ENCODE results near the gene PPARG. TPM values are rescaled to one million over a fixed set of nuclear protein-coding genes. Genes with fewer than 3 reads are reported as not detected.

Gene PPARG
- total and polyA plus RNA-seq, 10 of the 15 experiments (the other 5 are each of a cell fraction or from before 2014, with no cell fraction given): 0.06 to 0.86 (median 0.12) TPM; not detected in 5

DNA sequence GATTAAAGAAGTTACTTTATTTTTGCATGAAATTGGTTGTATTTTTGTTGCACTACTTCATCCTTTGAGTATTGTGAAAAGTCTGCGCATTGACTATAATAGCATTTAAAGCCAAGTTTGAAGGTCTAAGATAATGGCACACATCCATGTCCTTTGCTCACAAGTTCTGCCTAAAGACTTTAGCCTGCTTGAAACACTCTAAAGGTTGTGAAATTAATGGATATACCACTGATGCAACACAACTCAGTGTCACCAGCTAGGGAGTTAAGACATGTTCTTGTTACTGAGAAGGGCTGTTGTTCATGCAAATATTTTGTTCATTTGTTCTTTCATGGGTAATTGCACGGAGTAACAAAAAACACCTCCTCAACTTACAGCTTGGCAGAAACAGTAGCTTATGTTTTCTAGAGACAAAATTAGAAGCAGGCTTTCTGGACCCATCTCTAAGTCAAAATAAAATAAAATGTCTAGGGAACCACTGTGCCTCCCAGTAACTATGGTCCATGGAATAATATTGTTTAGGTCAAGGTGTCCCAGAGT, 83.9 kb downstream of the PPARG start:
- no peaks in the 10 kb centered on the region for H3K79me2 ChIP-seq (ENCODE audit: control insufficient read depth, insufficient read depth, low read length)
- SMC1A ChIA-PET (ENCODE audit: uncharacterized antibody, unreplicated experiment): no interaction called here
- CTCF ChIA-PET: no interaction called here
- no peak overlapping the region for H3K4me2 ChIP-seq (ENCODE audit: control insufficient read depth, insufficient read depth)
- no peaks in the 10 kb centered on the region for H3K9me3 ChIP-seq (replicated peaks; ENCODE audit: control insufficient read depth, insufficient read depth, low read length)
- H3K4me3 ChIP-seq: no peak overlapping the region
- H3K36me3 ChIP-seq (ENCODE audit: control insufficient read depth in 2 of 2, insufficient read depth in 2 of 2, low read length in 1 of 2): no peaks in the 10 kb centered on the region
- H3K9ac ChIP-seq (ENCODE audit: control insufficient read depth, insufficient read depth, low read length): no peak overlapping the region
- POLR2A ChIA-PET: no interaction called here
- RAD21 ChIA-PET (ENCODE audit: unreplicated experiment): interaction anchor here (0.6 kb wide), 1 partner anchor 100 kb away, joined by 3 read pairs; no protein-coding TSS in a partner anchor
- ATAC-seq (no peak), DNase-seq (ENCODE audit: low read depth, low spot score) (no peak), FAIRE-seq (no peak)
- no TSS peak for BruUV-seq (replicated peaks)
- no peak overlapping the region for H3K27ac ChIP-seq (ENCODE audit: control insufficient read depth, insufficient read depth)
- no peaks in the 10 kb centered on the region; a peak in 2 of 4 replicates for H3K27me3 ChIP-seq (replicated peaks in 1 of 2; ENCODE audit: control insufficient read depth in 2 of 2, insufficient read depth in 2 of 2, low read length in 1 of 2)
- H3K4me1 ChIP-seq (ENCODE audit: control insufficient read depth, insufficient read depth, low read length): no peaks in the 10 kb centered on the region
- 46% methylated on average over 2 of the region's 2 CpGs for WGBS (ENCODE audit: insufficient coverage, insufficient replicate concordance, low lambda C conversion rate, missing lambda C conversion rate)
- in situ Hi-C loops (cut with MboI): no loop called here
- intact Hi-C loops (cut with micrococcal nuclease; ENCODE audit: unreplicated experiment): no loop called here
- no peak overlapping the region for H2AFZ ChIP-seq (ENCODE audit: control insufficient read depth, low read depth, low read length)
- H4K20me1 ChIP-seq (ENCODE audit: control insufficient read depth, insufficient read depth): no peaks in the 10 kb centered on the region
- TF ChIP-seq POU2F2 (IDR thresholded peaks at IDR 0.05; ENCODE audit: borderline replicate concordance, low read depth, low read length): no peak
- TF ChIP-seq SMAD5 (IDR thresholded peaks at IDR 0.05; ENCODE audit: low read depth): no peak
- no peak for TF ChIP-seq KDM1A (IDR thresholded peaks at IDR 0.05; ENCODE audit: borderline replicate concordance)
- TF ChIP-seq CREB1 (IDR thresholded peaks at IDR 0.05; ENCODE audit: low read depth): no peak
- no peak for TF ChIP-seq KLF5 (IDR thresholded peaks at IDR 0.05; ENCODE audit: partially characterized antibody)
- TF ChIP-seq SP1 (IDR thresholded peaks at IDR 0.05; ENCODE audit: low read depth, low read length): no peak
- TF ChIP-seq PML (IDR thresholded peaks at IDR 0.05; ENCODE audit: low read length): no peak
- no peak for TF ChIP-seq PKNOX1 (IDR thresholded peaks at IDR 0.05)
- no peak for TF ChIP-seq REST (IDR thresholded peaks at IDR 0.05; ENCODE audit: low read depth, low read length)
- TF ChIP-seq IRF4 (IDR thresholded peaks at IDR 0.05; ENCODE audit: low read depth, low read length): no peak
- TF ChIP-seq, protein P1, sequence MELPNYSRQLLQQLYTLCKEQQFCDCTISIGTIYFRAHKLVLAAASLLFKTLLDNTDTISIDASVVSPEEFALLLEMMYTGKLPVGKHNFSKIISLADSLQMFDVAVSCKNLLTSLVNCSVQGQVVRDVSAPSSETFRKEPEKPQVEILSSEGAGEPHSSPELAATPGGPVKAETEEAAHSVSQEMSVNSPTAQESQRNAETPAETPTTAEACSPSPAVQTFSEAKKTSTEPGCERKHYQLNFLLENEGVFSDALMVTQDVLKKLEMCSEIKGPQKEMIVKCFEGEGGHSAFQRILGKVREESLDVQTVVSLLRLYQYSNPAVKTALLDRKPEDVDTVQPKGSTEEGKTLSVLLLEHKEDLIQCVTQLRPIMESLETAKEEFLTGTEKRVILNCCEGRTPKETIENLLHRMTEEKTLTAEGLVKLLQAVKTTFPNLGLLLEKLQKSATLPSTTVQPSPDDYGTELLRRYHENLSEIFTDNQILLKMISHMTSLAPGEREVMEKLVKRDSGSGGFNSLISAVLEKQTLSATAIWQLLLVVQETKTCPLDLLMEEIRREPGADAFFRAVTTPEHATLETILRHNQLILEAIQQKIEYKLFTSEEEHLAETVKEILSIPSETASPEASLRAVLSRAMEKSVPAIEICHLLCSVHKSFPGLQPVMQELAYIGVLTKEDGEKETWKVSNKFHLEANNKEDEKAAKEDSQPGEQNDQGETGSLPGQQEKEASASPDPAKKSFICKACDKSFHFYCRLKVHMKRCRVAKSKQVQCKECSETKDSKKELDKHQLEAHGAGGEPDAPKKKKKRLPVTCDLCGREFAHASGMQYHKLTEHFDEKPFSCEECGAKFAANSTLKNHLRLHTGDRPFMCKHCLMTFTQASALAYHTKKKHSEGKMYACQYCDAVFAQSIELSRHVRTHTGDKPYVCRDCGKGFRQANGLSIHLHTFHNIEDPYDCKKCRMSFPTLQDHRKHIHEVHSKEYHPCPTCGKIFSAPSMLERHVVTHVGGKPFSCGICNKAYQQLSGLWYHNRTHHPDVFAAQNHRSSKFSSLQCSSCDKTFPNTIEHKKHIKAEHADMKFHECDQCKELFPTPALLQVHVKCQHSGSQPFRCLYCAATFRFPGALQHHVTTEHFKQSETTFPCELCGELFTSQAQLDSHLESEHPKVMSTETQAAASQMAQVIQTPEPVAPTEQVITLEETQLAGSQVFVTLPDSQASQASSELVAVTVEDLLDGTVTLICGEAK (IDR thresholded peaks at IDR 0.05; ENCODE audit: borderline replicate concordance): no peak
- no peak for TF ChIP-seq BCLAF1 (IDR thresholded peaks at IDR 0.05)
- no peak for TF ChIP-seq ASH2L (IDR thresholded peaks at IDR 0.05; ENCODE audit: borderline replicate concordance, low read depth)
- no peak for TF ChIP-seq ZZZ3 (IDR thresholded peaks at IDR 0.05; ENCODE audit: control insufficient read depth, insufficient read length, low read depth)
